Stimulated activated naive CD8-positive, alpha-beta T cell treated with anti-CD3 and anti-CD28 coated beads, Interleukin-15, amount 100 ng/mL, for 72 hours (primary cell): Measurements from ENCODE around the gene ZBTB43.
"Not testable (repeated sequence)": the region's sequence is repeated elsewhere in the genome, so short reads cannot be mapped to it uniquely, and the experiment has no call there.

Experiments used
- ATAC-seq: fragments of 150-1000 bp; cut with Tn5 transposase; 2 replicates; pipeline ENCODE4 v1.10.0; 2021; ENCODE audit warnings: mild to moderate bottlenecking, moderate library complexity
- DNase-seq, 2 donors: peaks; one replicate each; pipeline ENCODE4 v3.0.0; 2021 to 2022
- H3K27ac Mint-ChIP-seq, 2 donors: one replicate each; pipeline ENCODE4 v1.8.0; 2022; ENCODE audit warnings: mild to moderate bottlenecking in 2 of 2, mixed read lengths in 2 of 2, moderate library complexity in 2 of 2
- H3K27me3 Mint-ChIP-seq: one replicate; pipeline ENCODE4 v1.8.0; 2022; ENCODE audit warnings: mixed read lengths
- H3K4me1 Mint-ChIP-seq: one replicate; pipeline ENCODE4 v1.8.0; 2022; ENCODE audit warnings: mild to moderate bottlenecking, mixed read lengths
- H3K4me3 Mint-ChIP-seq, 2 donors: one replicate each; pipeline ENCODE4 v1.8.0; 2022; ENCODE audit warnings: mild to moderate bottlenecking in 2 of 2, mixed read lengths in 2 of 2, moderate library complexity in 1 of 2
- H3K9me3 Mint-ChIP-seq, 2 donors: one replicate each; pipeline ENCODE4 v1.8.0; 2022; ENCODE audit warnings: mixed read lengths in 2 of 2

The ZBTB43 gene, protein sequence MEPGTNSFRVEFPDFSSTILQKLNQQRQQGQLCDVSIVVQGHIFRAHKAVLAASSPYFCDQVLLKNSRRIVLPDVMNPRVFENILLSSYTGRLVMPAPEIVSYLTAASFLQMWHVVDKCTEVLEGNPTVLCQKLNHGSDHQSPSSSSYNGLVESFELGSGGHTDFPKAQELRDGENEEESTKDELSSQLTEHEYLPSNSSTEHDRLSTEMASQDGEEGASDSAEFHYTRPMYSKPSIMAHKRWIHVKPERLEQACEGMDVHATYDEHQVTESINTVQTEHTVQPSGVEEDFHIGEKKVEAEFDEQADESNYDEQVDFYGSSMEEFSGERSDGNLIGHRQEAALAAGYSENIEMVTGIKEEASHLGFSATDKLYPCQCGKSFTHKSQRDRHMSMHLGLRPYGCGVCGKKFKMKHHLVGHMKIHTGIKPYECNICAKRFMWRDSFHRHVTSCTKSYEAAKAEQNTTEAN

DNA sequence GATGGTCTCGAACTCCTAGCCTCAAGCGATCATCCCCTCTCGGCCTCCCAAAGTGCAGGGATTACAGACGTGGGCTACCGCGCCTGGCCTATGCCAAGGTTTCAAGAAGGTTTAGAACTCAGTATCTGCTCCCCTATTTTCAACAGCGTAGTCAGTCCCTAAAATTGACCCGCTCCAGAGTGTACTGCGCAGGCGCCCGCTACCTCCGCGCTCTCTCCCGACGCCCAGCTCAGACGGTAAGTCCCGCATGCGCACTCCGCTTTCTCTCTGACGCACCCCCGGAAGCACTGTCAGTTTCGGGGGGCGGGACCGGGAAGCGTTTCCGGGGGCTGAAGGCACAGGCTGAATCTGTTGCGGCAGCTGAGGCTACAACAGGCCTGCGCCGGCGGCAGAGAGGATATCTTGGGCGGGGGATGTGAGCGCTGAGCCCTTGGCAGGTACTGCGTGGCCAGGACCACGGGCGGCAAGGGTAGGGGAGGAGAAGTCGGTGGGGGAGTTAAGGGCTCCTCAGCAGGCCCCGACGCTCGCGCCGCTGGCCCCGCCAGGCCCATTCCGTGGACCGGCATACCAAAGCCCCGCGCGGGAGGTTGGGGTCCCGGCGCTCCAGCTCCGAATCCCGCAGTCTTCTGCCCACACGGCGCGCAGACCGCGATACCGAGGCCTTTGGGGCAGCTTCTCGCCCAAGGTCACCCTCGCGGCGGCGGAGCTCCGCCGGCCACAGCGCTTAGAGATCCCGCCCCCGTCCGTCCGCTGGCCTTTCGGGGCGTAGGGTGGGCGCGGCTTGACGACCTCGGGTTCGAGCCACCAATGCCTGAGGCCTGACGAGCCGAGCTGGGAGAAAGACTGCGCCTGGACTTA lies at the start of gene ZBTB43:
Gene ZBTB43, plus strand, starts transcription at position 345 of the 858 bp plus-strand sequence. CDS start 27,470 bp downstream, outside the sequence.
- H3K4me3 Mint-ChIP-seq = peak within 1 kb of the TSS; percentile 85 to 94
- H3K9me3 Mint-ChIP-seq = peaks cover 5 to 8% of the 10 kb centered on the region in 2 donors
- H3K27ac Mint-ChIP-seq = peak within 1 kb of the TSS; percentile 97
- ATAC-seq = peak; percentile 88
- peak; percentile 97 to 98 for DNase-seq
- no peaks in the 10 kb centered on the region for H3K27me3 Mint-ChIP-seq
- H3K4me1 Mint-ChIP-seq = peaks cover 40% of the 10 kb centered on the region

DNA sequence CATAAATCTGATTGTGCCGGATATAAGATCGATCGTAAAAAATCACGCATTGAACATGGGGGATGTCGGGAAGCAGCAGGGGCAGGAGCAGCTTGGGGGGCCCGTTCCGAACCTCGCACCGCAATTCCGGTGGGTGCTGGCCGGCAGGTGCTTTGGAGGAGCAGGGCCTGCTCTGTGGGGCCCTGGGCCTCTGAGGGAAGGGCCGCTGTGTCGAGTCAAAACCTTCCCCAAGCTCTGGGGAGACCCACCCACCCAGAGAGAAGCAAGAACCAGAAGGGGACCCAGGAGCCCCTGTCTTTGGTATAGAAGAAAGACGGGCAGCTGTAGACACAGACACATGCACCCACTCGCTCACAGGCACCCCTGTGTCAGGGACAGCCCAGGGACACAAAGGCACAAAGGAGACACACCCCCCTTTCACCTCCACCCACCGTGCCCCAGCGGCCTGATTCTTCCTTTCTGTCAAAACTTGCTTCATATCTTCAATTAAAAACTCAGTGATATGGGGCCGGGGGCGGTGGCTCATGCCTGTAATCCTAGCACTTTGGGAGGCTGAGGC lies 49.4 kb upstream of the ZBTB43 start:
- no peak overlapping the region for H3K4me3 Mint-ChIP-seq
- DNase-seq (no peak), ATAC-seq (no peak)
- H3K27ac Mint-ChIP-seq = no peak overlapping the region
- no peaks in the 10 kb centered on the region for H3K4me1 Mint-ChIP-seq
- peaks cover 8% of the 10 kb centered on the region for H3K27me3 Mint-ChIP-seq
- no peaks in the 10 kb centered on the region for H3K9me3 Mint-ChIP-seq

DNA sequence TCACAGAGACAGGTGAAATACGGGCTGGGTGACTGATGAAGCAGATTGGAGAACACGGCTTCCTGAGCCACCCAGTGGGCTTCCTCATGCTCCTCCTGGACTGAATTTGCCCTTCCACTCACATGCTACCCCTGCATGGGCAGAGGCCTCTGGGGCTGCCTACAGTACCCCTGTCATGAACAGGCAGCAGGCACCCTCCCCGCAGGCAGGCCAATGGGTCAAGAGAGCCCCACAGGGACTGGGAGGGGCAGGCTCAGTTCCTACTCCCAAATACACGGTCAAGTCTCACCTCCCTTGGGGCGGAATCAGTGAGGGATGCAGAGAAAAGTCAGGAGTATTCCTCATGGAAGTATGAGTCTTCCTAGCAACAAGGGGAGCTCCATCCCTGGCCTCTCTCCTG lies 48.6 kb upstream of the ZBTB43 start:
- Mint-ChIP-seq H3K4me3 (no peak overlapping the region), H3K9me3 (no peaks in the 10 kb centered on the region), H3K4me1 (no peaks in the 10 kb centered on the region), H3K27me3 (peaks cover 3% of the 10 kb centered on the region), H3K27ac (no peak overlapping the region)
- DNase-seq (no peak), ATAC-seq (no peak)

DNA sequence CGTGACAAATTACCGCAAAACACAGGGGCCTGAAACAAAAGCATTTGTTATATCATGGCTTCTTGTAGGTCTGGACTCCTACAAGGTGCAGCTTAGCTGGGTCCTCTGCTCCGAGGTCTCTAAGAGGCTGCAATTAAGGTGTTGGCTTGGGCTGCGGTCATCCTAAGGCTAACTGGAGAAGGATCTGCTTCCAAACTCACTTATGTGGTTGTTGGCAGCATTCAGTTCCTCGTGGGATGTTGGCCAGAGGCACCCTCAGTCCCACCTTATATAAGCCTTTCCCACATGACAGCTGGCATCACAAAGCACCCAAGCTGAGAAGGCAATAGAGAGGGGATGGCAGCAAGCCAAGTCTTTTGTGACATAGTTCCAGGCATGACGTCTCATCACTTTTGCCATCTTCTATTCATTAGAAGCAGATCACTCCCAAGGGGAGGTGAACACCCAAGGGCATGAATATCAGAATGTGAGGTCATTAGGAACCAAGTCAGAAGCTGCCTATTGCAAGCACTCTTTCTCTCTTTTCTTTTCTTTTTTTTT lies 47.9 kb upstream of the ZBTB43 start:
- H3K4me1 Mint-ChIP-seq = no peaks in the 10 kb centered on the region
- DNase-seq (no peak), ATAC-seq (no peak)
- no peak overlapping the region for H3K27ac Mint-ChIP-seq
- H3K4me3 Mint-ChIP-seq = no peak overlapping the region
- no peaks in the 10 kb centered on the region for H3K9me3 Mint-ChIP-seq
- H3K27me3 Mint-ChIP-seq = no peaks in the 10 kb centered on the region

DNA sequence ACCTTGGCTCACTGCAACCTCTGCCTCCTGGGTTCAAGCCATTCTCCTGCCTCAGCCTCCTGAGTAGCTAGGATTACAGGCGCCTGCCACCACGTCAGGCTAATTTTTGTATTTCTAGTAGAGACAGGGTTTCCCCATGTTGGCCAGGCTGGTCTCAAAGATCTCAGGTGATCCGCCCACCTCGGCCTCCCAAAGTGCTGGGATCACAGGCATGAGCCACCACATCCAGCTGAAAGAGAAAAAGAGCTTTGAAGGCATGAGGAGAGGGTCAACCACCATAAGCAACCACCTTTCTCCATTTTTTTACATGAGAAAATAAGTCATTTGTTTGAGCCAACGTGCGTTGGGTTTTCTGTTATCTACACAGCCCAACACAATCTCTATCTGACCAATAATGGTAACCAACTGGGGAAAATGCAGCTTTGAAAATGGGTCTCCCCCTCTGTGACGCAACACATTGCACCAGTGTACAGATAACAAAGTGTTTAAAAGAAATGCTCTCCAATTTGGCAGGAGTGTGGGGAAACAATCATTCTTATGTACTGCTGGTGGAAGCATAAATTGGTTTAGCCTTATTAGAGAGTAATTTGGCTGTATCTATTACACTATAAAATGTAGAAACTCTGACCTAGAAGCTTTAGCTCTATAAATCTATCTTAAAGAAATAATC lies 45.8 kb upstream of the ZBTB43 start:
- no peak overlapping the region for H3K27ac Mint-ChIP-seq
- H3K27me3 Mint-ChIP-seq = no peaks in the 10 kb centered on the region
- no peaks in the 10 kb centered on the region for H3K4me1 Mint-ChIP-seq
- no peak overlapping the region for H3K4me3 Mint-ChIP-seq
- DNase-seq (no peak), ATAC-seq (no peak)
- H3K9me3 Mint-ChIP-seq = no peaks in the 10 kb centered on the region

DNA sequence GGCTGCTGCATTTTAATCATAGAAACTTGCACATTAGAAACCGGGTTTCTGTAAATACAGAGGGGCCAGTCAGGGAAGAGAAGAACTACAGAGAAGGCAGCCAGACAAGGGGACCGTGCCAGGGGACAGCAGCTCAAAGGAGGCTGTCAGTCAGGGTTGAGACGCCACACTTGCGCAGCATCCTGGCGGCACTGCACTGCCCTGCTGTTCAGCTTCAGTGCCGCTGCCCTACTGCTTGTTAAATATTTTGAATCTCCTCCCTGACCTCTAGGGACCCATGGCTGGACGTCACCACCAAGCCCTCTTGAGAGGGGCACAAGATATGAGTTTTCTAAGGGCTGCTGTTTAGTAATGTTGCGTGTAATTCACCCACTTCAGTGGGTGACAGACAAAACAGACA lies 43.6 kb upstream of the ZBTB43 start:
- Mint-ChIP-seq H3K27me3 (no peaks in the 10 kb centered on the region), H3K4me3 (no peak overlapping the region), H3K4me1 (no peaks in the 10 kb centered on the region), H3K9me3 (no peaks in the 10 kb centered on the region), H3K27ac (no peak overlapping the region)
- ATAC-seq (no peak), DNase-seq (no peak)

DNA sequence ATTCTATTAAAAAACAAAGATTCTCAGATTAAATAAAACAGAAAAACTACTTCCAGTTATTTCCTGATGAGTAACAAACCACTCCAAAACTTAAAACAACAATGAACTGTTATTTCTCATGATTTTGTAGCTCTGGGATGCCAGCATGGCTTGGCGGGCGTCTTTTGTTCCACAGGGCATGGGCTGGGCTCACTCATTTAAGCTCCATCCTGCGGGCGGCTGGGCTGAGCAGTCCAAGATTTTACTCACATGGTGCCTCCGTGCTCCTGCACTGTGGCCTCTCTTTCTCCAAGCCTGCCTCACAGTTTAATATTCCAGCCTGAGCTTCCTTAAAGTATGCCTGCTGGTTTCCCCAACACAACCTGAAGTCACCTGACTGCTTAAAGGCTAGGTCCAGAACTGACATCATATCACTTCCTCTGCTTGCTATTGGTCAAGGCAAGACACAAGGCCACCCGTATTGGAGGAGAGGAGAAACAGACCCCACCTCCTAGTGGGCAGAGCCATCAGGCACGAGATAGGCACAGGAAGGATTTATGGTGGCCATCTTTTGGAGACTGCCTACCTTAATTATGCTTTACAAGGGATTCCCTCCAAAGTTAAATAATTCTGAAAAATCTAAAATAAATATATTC lies 41.6 kb upstream of the ZBTB43 start:
- Mint-ChIP-seq H3K4me1 (no peaks in the 10 kb centered on the region), H3K4me3 (no peak overlapping the region)
- no peak for ATAC-seq

DNA sequence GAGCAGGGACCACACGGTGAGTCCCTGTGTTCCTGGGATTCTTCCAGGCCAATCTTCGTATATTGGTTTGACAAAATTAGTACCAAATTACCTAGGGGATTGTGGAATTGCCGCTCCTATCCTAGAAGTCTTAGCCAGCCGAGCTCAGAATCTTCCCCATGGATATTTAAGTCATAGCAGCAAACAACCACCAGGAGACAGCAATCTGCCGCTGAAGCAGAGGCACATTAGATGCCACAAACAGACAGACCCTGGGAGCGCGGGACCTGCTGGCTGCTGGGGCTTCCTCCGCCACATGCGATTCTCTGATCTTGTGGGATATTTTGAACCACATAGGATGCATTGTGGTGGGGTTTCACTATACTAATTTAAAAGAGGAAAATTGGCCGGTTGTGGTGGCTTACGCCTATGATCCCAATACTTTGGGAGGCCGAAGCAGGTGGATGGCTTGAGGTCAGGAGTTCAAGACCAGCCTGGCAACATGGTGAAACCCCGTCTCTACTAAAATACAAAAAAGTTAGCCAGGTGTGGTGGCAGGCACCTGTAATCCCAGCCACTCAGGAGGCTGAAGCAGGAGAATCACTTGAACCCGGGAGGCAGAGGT lies 31.7 kb upstream of the ZBTB43 start:
- Mint-ChIP-seq H3K4me3 (no peak overlapping the region), H3K27me3 (peaks cover 28% of the 10 kb centered on the region), H3K27ac (no peak overlapping the region), H3K4me1 (peaks cover 8% of the 10 kb centered on the region), H3K9me3 (no peaks in the 10 kb centered on the region)
- ATAC-seq (no peak), DNase-seq (no peak)

More for the DNA sequence above, 41.6 kb upstream of the ZBTB43 start:
- no peaks in the 10 kb centered on the region for H3K27me3 Mint-ChIP-seq
- DNase-seq = no peak
- no peaks in the 10 kb centered on the region for H3K9me3 Mint-ChIP-seq
- H3K27ac Mint-ChIP-seq = no peak overlapping the region

DNA sequence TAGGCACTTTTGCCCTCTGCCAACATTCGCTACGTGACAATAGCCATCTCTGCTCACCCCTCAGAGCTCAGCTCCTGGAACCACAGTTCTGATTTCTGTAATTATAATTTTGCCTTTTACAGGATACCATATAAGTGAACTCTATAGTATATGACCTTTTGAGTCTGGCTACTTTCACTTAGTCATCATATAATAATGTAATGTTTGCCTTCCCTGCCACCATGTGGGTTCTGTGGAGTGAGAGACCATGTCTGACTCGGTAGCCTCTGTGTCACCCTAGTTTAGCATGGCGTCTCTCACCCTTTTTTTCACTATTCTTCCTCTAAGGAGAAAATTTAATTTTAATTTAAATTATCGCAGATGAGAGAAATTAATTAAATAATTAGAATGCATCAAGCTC lies 28.9 kb upstream of the ZBTB43 start:
- H3K9me3 Mint-ChIP-seq = no peaks in the 10 kb centered on the region
- ATAC-seq = no peak
- peaks cover 8% of the 10 kb centered on the region for H3K4me1 Mint-ChIP-seq
- no peak overlapping the region for H3K27ac Mint-ChIP-seq
- H3K4me3 Mint-ChIP-seq = no peak overlapping the region
- peaks cover 40% of the 10 kb centered on the region for H3K27me3 Mint-ChIP-seq
- DNase-seq = no peak

DNA sequence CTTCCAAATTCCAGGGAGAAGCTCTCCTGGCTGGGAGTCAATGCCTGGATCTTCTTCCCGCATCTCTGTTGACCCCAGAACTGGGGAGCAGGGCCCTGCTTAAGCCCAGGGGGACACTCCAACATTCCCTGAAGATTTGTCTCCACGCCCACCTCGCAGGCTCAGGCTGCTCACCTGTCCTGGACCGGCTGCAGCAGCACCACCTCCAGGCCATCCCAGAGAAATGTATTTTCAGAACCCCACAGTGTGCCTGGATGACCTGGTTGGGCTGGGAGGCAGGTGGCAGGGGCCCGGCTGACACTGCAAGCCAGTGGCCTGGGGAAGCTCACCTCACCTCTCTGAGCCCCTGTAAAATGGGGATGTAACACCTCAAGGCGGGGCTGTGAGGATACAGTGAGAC lies 27.1 kb upstream of the ZBTB43 start:
- DNase-seq = no peak
- Mint-ChIP-seq H3K4me3 (no peak overlapping the region), H3K27ac (no peak overlapping the region), H3K9me3 (no peaks in the 10 kb centered on the region), H3K27me3 (peaks cover 49% of the 10 kb centered on the region), H3K4me1 (peaks cover 14% of the 10 kb centered on the region)
- no peak for ATAC-seq

DNA sequence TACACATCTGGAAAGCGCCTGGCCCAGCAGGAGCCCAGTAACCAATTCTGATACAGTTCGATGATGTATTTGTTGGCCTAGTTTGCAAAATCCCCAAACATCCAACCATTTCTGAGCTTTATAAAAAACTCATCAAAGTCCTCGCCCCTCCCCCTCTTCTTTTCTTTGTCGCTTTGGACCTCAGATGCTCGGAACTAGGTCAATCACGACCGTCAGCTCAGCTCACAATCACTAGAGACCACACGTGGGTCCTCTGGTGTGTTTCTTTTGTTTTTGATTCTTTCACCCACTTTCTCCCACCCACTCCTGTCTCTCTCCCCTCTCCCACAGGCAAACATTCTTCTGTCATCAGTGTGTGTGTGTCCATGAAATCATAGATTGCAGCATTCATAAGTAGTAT lies 26.7 kb upstream of the ZBTB43 start:
- ATAC-seq = no peak
- peaks cover 46% of the 10 kb centered on the region for H3K27me3 Mint-ChIP-seq
- H3K9me3 Mint-ChIP-seq = no peaks in the 10 kb centered on the region
- H3K27ac Mint-ChIP-seq = no peak overlapping the region
- no peak overlapping the region for H3K4me3 Mint-ChIP-seq
- DNase-seq = no peak
- peaks cover 12% of the 10 kb centered on the region for H3K4me1 Mint-ChIP-seq

DNA sequence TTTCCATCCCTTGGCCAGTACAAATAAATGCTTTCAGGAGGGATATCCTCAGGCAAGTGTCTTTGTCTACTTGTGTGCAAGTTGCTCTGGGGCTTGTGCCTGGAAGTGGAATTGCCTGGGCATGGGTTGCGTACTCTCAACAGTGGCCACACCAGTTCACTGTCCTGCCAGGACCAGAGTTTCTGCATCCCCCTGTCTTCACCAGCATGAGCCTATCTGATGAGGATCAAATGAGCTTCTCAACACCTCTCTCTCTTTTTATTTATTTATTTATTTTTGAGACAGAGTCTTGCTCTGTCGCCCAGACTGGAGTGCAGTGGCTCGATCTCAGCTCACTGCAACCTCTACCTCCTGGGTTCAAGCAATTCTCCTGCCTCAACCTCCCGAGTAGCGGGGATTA lies 26.1 kb upstream of the ZBTB43 start:
- not testable (repeated sequence) for DNase-seq

DNA sequence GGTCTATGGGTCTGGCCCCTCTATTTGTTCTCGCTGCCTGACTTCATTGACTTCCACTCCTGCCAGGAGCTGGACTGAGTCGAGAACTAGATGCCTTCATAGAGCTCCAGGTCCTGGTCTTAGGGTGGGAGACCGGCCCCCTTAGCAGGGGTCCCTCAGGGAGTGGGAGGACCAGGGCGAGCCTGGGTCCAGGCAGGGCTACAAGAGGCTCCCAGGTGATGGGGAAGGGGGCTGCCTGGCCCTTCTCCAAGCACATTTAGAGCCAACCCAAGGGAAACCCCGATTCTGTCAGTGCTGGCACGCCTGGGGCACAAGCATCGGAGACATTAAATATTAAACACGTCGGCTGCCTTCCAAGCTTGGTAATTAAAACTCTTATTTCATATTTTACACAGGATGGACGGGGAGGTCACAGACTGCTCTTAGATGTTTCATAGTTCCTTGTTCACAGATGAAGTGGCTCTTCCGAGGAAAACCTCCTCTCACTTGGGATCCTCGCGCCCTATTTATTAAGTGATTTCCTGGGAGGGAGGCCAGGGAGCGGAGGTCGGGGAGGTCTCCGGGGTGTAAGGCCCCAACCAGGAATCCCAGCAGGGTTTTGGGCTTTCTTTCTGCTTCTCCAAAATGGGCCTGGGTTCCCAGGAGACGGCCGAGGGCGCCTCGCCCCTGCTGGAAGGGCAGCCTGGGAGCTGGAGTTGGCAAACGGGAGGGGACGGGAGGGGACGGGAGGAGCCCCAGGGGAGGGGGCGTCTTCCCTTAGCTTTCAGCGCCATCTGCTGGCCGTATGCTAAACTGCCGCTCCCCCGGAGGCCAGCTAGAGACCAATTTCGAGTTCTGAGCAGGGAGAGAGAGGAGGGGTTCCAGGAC lies 23.4 kb upstream of the ZBTB43 start:
- peak; percentile 80 to 81 for DNase-seq
- Mint-ChIP-seq H3K27ac (no peak overlapping the region), H3K27me3 (peaks cover 41% of the 10 kb centered on the region), H3K4me3 (peak overlapping the region in 1 of 2 donors; percentile 24), H3K4me1 (peaks cover 6% of the 10 kb centered on the region), H3K9me3 (no peaks in the 10 kb centered on the region)
- ATAC-seq = peak; percentile 90

More for the DNA sequence above, 26.1 kb upstream of the ZBTB43 start:
- ATAC-seq, H3K4me1 Mint-ChIP-seq, H3K27ac Mint-ChIP-seq, H3K4me3 Mint-ChIP-seq, H3K9me3 Mint-ChIP-seq: not testable (repeated sequence)
- H3K27me3 Mint-ChIP-seq = peaks cover 40% of the 10 kb centered on the region

DNA sequence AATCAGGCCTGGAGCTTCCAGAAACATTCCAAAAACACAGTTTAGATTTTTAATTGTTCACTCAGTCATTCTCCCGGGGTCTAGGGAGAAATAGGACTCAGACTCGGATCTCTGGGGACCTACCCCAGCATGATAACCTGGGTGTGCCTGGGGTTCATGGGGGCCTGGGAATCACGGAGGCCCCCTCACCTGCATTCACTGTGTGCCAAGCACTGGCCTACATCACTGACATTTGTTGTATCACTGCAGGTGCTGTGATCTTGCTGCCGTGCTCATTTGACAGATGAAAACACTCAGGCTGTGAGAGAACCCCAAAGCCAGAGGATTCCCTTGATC lies 22.8 kb upstream of the ZBTB43 start:
- no peaks in the 10 kb centered on the region for H3K9me3 Mint-ChIP-seq
- peaks cover 6% of the 10 kb centered on the region for H3K4me1 Mint-ChIP-seq
- H3K27ac Mint-ChIP-seq = no peak overlapping the region
- ATAC-seq (no peak), DNase-seq (no peak)
- H3K27me3 Mint-ChIP-seq = peaks cover 47% of the 10 kb centered on the region
- no peak overlapping the region for H3K4me3 Mint-ChIP-seq
